Common myeloid progenitor, CD34-positive (primary cell): ENCODE measurements around the gene MEGF8.

Source experiments
- CTCF ChIA-PET: fragments of 350-600 bp; sonication (Branson Sonifier 250); formaldehyde crosslinking; loops from one replicate; lab custom pipeline; 2021; ENCODE audit warnings: antibody characterized with exemption; lab: Charles Lee
- POLR2A ChIA-PET: fragments of 350-600 bp; sonication (Branson Sonifier 250); formaldehyde crosslinking; loops from one replicate; lab custom pipeline; 2021; ENCODE audit warnings: antibody characterized with exemption; lab: Charles Lee
- DNase-seq, 3 donors: peaks; one replicate each; pipeline versions ENCODE4 v3.0.0 to v3.0.0-alpha.2; 2013
- H3K27ac ChIP-seq, 2 experiments: 1 replicate in 1 of 2; 2 replicates in 1 of 2; pipeline ENCODE4 v1.7.0; 2013; ENCODE audit warnings: inconsistent platforms in 2 of 2, low read length in 2 of 2, mild to moderate bottlenecking in 2 of 2, low read depth in 1 of 2, moderate library complexity in 1 of 2; ENCODE audit not compliant: severe bottlenecking in 2 of 2, insufficient read depth in 1 of 2, poor library complexity in 1 of 2
- H3K27me3 ChIP-seq, 5 experiments: replicated peaks in 2 of 5; 1 replicate in 3 of 5; 2 replicates in 2 of 5; pipeline versions ENCODE4 v1.6.1 to v1.7.0; 2013; ENCODE audit warnings: low read length in 4 of 5, mild to moderate bottlenecking in 2 of 5, moderate library complexity in 2 of 5, inconsistent platforms in 1 of 5; ENCODE audit not compliant: insufficient read depth in 5 of 5, control insufficient read depth in 4 of 5
- H3K36me3 ChIP-seq, 4 experiments: 1 replicate in 2 of 4; 2 replicates in 2 of 4; pipeline versions ENCODE4 v1.6.1 to v1.7.0; 2013; ENCODE audit warnings: low read length in 3 of 4, control low read depth in 1 of 4, mild to moderate bottlenecking in 1 of 4; ENCODE audit not compliant: control insufficient read depth in 4 of 4, insufficient read depth in 4 of 4
- H3K4me1 ChIP-seq, 4 experiments: 1 replicate in 3 of 4; 2 replicates in 1 of 4; pipeline versions ENCODE4 v1.6.1 to v1.7.1; 2013; ENCODE audit warnings: low read length in 3 of 4, mild to moderate bottlenecking in 3 of 4, control low read depth in 1 of 4, inconsistent platforms in 1 of 4, moderate library complexity in 1 of 4; ENCODE audit not compliant: control insufficient read depth in 4 of 4, insufficient read depth in 4 of 4; ENCODE audit errors: control extremely low read depth in 1 of 4
- H3K4me3 ChIP-seq, 7 experiments: 1 replicate in 4 of 7; 2 replicates in 3 of 7; pipeline versions ENCODE4 v1.5.1 to v1.7.0; 2013; ENCODE audit warnings: mild to moderate bottlenecking in 7 of 7, low read length in 6 of 7, moderate library complexity in 6 of 7, inconsistent platforms in 2 of 7, low read depth in 2 of 7, control low read depth in 1 of 7; ENCODE audit not compliant: insufficient read depth in 4 of 7, control insufficient read depth in 1 of 7; ENCODE audit errors: extremely low read depth in 1 of 7
- H3K9me3 ChIP-seq, 5 experiments: 1 replicate in 4 of 5; 2 replicates in 1 of 5; pipeline versions ENCODE4 v1.6.1 to v1.7.1; 2013; ENCODE audit warnings: low read length in 4 of 5, mild to moderate bottlenecking in 2 of 5, inconsistent platforms in 1 of 5, low read depth in 1 of 5, moderate library complexity in 1 of 5; ENCODE audit not compliant: control insufficient read depth in 4 of 5, insufficient read depth in 2 of 5; ENCODE audit errors: control extremely low read depth in 1 of 5
- WGBS: methylation state at CpG from one replicate; pipeline ENCODE4 v1.1.5; 2013; ENCODE audit not compliant: insufficient coverage; 5-methylcytosine and 5-hydroxymethylcytosine counted together

Gene MEGF8

DNA sequence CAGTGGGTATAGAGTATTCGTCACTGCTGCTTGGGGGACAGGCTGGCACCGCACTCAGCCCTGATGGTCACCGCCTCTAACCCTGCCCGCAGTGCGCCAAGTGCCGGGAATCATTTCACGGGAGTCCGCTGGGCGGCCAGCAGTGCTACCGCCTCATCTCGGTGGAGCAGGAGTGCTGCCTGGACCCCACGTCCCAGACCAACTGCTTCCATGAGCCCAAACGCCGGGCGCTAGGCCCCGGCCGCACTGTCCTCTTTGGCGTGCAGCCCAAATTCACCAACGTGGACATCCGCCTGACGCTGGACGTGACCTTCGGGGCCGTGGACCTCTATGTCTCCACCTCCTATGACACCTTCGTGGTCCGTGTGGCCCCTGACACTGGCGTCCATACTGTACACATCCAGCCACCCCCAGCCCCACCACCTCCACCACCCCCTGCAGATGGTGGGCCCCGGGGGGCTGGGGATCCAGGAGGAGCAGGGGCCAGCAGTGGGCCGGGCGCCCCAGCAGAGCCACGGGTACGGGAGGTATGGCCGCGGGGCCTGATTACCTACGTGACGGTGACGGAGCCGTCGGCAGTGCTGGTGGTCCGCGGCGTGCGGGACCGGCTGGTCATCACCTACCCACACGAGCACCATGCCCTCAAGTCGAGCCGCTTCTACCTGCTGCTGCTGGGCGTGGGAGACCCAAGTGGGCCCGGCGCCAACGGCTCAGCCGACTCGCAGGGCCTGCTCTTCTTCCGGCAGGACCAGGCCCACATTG is 50.2 kb downstream of the MEGF8 start:
- H3K9me3 ChIP-seq = no peaks in the 10 kb centered on the region
- no peak overlapping the region for H3K4me3 ChIP-seq
- no peaks in the 10 kb centered on the region for H3K4me1 ChIP-seq
- peaks cover 0 to 29% (median 18%) of the 10 kb centered on the region in 4 experiments for H3K36me3 ChIP-seq
- WGBS = 98% methylated on average over 45 of the region's 54 CpGs
- H3K27ac ChIP-seq = no peak overlapping the region
- peaks cover 0 to 5% (median 0%) of the 10 kb centered on the region in 5 experiments for H3K27me3 ChIP-seq
- CTCF ChIA-PET = no interaction called here
- POLR2A ChIA-PET = no interaction called here
- no peak for DNase-seq

DNA sequence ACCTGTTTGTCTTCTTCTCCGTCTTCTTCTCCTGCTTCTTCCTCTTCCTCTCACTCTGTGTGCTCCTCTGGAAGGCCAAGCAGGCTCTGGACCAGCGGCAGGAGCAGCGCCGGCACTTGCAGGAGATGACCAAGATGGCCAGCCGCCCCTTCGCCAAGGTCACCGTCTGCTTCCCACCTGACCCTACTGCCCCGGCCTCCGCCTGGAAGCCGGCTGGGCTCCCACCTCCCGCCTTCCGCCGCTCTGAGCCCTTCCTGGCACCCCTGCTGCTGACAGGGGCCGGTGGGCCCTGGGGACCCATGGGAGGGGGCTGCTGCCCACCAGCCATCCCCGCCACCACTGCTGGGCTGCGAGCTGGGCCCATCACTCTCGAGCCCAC is 50.7 kb downstream of the MEGF8 start:
- Histone ChIP-seq H3K27ac (no peak overlapping the region), H3K9me3 (no peaks in the 10 kb centered on the region), H3K36me3 (peaks cover 0 to 26% (median 15%) of the 10 kb centered on the region in 4 experiments), H3K27me3 (peaks cover 0 to 5% (median 0%) of the 10 kb centered on the region in 5 experiments), H3K4me3 (no peak overlapping the region), H3K4me1 (no peaks in the 10 kb centered on the region)
- CTCF ChIA-PET = no interaction called here
- 97% methylated on average over 15 of the region's 17 CpGs for WGBS
- DNase-seq = no peak
- POLR2A ChIA-PET = no interaction called here

- CTCF ChIA-PET = interaction anchor here (0.8 kb wide), 1 partner anchor 13 kb away, joined by 3 read pairs; no protein-coding TSS in a partner anchor
- H3K27ac ChIP-seq = no peak overlapping the region
- POLR2A ChIA-PET = no interaction called here
- peaks cover 0 to 21% (median 11%) of the 10 kb centered on the region in 4 experiments for H3K36me3 ChIP-seq
- DNase-seq = no peak
- peaks cover 0 to 13% (median 2%) of the 10 kb centered on the region in 5 experiments for H3K27me3 ChIP-seq
- no peak overlapping the region for H3K4me3 ChIP-seq
- H3K4me1 ChIP-seq = no peaks in the 10 kb centered on the region
- WGBS = 90% methylated on average over 15 of the region's 17 CpGs
- no peaks in the 10 kb centered on the region for H3K9me3 ChIP-seq
Observed at GRCh38 chr19:42378225-42379215, 53.1 kb downstream of the MEGF8 start.

DNA sequence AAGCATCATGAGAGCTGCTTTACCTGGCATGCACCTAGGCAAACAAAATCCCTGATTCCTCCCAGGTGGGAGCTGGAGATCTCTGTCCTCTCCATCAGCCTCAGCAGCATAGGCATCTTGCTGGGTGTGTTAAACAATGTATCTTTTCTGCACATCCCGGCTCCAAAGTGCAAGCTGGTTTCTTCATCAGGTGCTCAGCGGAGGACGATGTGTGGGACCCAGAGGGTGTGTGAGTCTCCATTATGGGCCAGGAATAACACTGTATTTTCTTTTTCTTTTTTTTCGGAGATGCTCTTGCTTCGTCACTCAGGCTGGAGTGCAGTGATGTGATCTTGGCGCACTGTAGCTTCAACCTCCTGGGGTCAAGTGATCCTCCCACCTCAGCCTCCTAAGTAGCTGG is 54.7 kb downstream of the MEGF8 start:
- no peaks in the 10 kb centered on the region for H3K9me3 ChIP-seq
- POLR2A ChIA-PET = no interaction called here
- no peaks in the 10 kb centered on the region for H3K4me1 ChIP-seq
- WGBS = 97% methylated on average over 5 of the region's 6 CpGs
- DNase-seq = no peak
- H3K36me3 ChIP-seq = peaks cover 0 to 12% (median 5%) of the 10 kb centered on the region in 4 experiments
- H3K27me3 ChIP-seq = peaks cover 0 to 13% (median 2%) of the 10 kb centered on the region in 5 experiments
- H3K4me3 ChIP-seq = no peak overlapping the region
- no peak overlapping the region for H3K27ac ChIP-seq
- CTCF ChIA-PET = interaction anchor here (0.6 to 1.0 kb wide), 2 partner anchors 150 to 301 kb away, joined by 3 read pairs; no protein-coding TSS in a partner anchor

- H3K36me3 ChIP-seq = no peaks in the 10 kb centered on the region
- no peak overlapping the region for H3K27ac ChIP-seq
- peaks cover 0 to 8% (median 5%) of the 10 kb centered on the region in 4 experiments for H3K4me1 ChIP-seq
- WGBS = 2% methylated on average over 40 of the region's 48 CpGs
- CTCF ChIA-PET = interaction anchor here (1.1 to 4.1 kb wide), 4 partner anchors 9 to 16 kb away, joined by 3 to 16 read pairs (median 5); no protein-coding TSS in a partner anchor
- H3K9me3 ChIP-seq = no peaks in the 10 kb centered on the region
- peaks cover 0 to 31% (median 12%) of the 10 kb centered on the region in 5 experiments for H3K27me3 ChIP-seq
- peak overlapping the region; percentile 24 to 78 (median 46) for H3K4me3 ChIP-seq
- POLR2A ChIA-PET = no interaction called here
- peak; percentile 62 to 73 (median 67) for DNase-seq
Observed at GRCh38 chr19:42386974-42387707, 61.7 kb downstream of the MEGF8 start.

- ChIA-PET CTCF (interaction anchor here (4.1 kb wide), 1 partner anchor 11 kb away, joined by 16 read pairs; no protein-coding TSS in a partner anchor), POLR2A (no interaction called here)
- Histone ChIP-seq H3K4me3 (no peak overlapping the region), H3K9me3 (no peaks in the 10 kb centered on the region), H3K27me3 (peaks cover 0 to 32% (median 12%) of the 10 kb centered on the region in 5 experiments), H3K27ac (no peak overlapping the region), H3K36me3 (no peaks in the 10 kb centered on the region), H3K4me1 (peaks cover 0 to 8% (median 5%) of the 10 kb centered on the region in 4 experiments)
- DNase-seq = no peak
- 85% methylated on average over 14 of the region's 20 CpGs for WGBS
Observed at GRCh38 chr19:42388851-42389489, 63.5 kb downstream of the MEGF8 start.
